OCI-LY1 (cell line): ENCODE data around the gene SEC16A.

ENCODE experiments used
- H2AFZ ChIP-seq: fragments of 200-600 bp; sonication (generic), shearing (Covaris generic); 2 replicates; pipeline ENCODE4 v1.6.0; 2014; ENCODE audit warnings: antibody characterized with exemption, mild to moderate bottlenecking, low read length
- H3F3A ChIP-seq: fragments of 200-600 bp; sonication (generic), shearing (Covaris generic); 2 replicates; pipeline ENCODE4 v1.6.0; 2014; ENCODE audit warnings: mild to moderate bottlenecking, antibody characterized with exemption, low read length, moderate library complexity; ENCODE audit not compliant: insufficient read depth
- H3K27ac ChIP-seq: fragments of 200-600 bp; sonication (generic); 2 replicates; pipeline ENCODE4 v1.5.1; 2014; ENCODE audit warnings: low read length, mixed run types, mild to moderate bottlenecking, low read depth; ENCODE audit not compliant: poor library complexity, severe bottlenecking
- H3K27me3 ChIP-seq: fragments of 200-600 bp; sonication (generic); 2 replicates; pipeline ENCODE4 v1.6.0; 2014; ENCODE audit warnings: antibody characterized with exemption, mild to moderate bottlenecking, low read length, moderate library complexity; ENCODE audit not compliant: insufficient read depth
- H3K36me3 ChIP-seq: fragments of 200-600 bp; sonication (generic); 2 replicates; pipeline ENCODE4 v1.6.1; 2014; ENCODE audit warnings: mild to moderate bottlenecking, antibody characterized with exemption, low read length, moderate library complexity, mixed read lengths; ENCODE audit not compliant: insufficient read depth
- H3K4me1 ChIP-seq: fragments of 200-600 bp; sonication (generic); 2 replicates; pipeline ENCODE4 v1.5.1; 2014; ENCODE audit warnings: mild to moderate bottlenecking, low read length, moderate library complexity; ENCODE audit not compliant: insufficient read depth, severe bottlenecking
- H3K4me2 ChIP-seq: fragments of 200-600 bp; sonication (generic), shearing (Covaris generic); 2 replicates; pipeline ENCODE4 v1.6.1; 2014; ENCODE audit warnings: low read length
- H3K4me3 ChIP-seq: fragments of 200-600 bp; sonication (generic); 2 replicates; pipeline ENCODE4 v1.5.1; 2014; ENCODE audit warnings: low read length, low read depth, mild to moderate bottlenecking, mixed read lengths; ENCODE audit not compliant: poor library complexity, severe bottlenecking
- H3K79me2 ChIP-seq: fragments of 200-600 bp; shearing (Covaris generic); 2 replicates; pipeline ENCODE4 v1.6.1; 2016; ENCODE audit warnings: mixed run types, low read length, mixed read lengths; ENCODE audit not compliant: insufficient read depth
- H3K9ac ChIP-seq: fragments of 200-600 bp; sonication (generic), shearing (Covaris generic); 2 replicates; pipeline ENCODE4 v1.6.1; 2014; ENCODE audit warnings: mild to moderate bottlenecking, low read length, mixed read lengths
- H3K9me2 ChIP-seq: fragments of 200-600 bp; sonication (generic), shearing (Covaris generic); 2 replicates; pipeline ENCODE4 v1.6.1; 2014; ENCODE audit warnings: low read depth, mild to moderate bottlenecking, low read length, mixed read lengths
- H3K9me3 ChIP-seq: fragments of 200-600 bp; shearing (Covaris generic); 2 replicates; pipeline ENCODE4 v1.6.1; 2014; ENCODE audit warnings: low read length, mixed read lengths
- H4K20me1 ChIP-seq: fragments of 200-600 bp; sonication (generic), shearing (Covaris generic); 2 replicates; pipeline ENCODE4 v1.6.0; 2016; ENCODE audit warnings: mild to moderate bottlenecking, low read length; ENCODE audit not compliant: insufficient read depth
- CTCF ChIP-seq: fragments of 200-600 bp; sonication (generic), shearing (Covaris generic); IDR thresholded peaks from 2 replicates; pipeline ENCODE4 v1.5.1; 2017; ENCODE audit warnings: mild to moderate bottlenecking, antibody characterized with exemption, low read length, moderate library complexity, mixed read lengths
- EZH2 ChIP-seq: fragments of 200-600 bp; sonication (generic), shearing (Covaris generic); IDR thresholded peaks from 2 replicates; pipeline ENCODE4 v1.8.0; 2017; ENCODE audit warnings: borderline replicate concordance, mixed run types, mild to moderate bottlenecking, antibody characterized with exemption, low read length, moderate library complexity, mixed read lengths

The SEC16A gene

DNA sequence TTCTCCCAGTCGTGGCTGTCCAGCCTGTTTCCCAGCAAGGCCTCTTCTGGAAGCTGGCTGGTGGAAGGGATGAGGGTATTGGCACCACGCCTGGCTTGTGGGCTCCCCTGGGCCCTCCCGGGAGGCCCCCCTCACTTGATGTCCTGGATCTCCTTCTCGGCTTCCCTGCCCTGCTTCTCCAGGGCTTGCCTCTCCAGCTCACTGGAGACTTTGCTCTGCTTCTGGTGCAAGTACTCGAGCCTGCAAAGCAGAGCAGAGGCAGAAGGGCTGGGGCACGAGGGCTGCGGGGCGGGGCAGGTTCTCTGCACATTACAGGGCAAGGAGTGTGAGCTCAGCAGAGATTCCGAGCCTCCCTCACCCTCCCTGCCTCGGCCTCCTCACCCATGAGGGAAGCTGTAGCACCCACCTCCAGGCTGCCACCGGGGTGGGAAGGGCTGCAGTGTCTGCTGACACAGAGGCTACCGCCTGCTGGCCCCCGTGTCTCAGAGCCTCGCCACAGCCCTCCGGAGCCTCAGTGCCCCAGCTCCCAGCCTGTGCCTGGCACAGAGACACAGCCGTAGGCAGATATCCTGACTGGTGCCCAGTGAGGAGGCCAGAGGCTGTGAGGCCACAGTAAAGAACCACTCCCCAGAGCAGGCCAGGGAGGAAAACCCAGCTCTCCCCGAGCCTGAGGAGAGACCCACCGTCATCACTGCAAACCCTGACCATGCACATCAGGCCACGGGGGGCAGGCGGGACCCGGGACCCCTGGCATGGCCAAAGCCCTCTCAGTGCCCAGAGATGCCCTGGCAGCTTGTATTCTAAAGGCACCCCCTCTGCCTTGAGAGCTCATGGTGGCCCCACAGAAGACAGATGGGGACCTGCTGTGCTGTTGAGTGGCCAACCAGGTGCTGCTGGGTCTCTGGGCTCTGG lies 90.0 kb downstream of the SEC16A start:
- H3K36me3 ChIP-seq: peaks cover 87% of the 10 kb centered on the region
- TF ChIP-seq CTCF: no peak
- TF ChIP-seq EZH2: no peak
- no peak overlapping the region for H2AFZ ChIP-seq
- H3F3A ChIP-seq: no peaks in the 10 kb centered on the region
- H3K9me3 ChIP-seq: no peaks in the 10 kb centered on the region
- no peak overlapping the region for H3K4me3 ChIP-seq
- H3K4me2 ChIP-seq: no peak overlapping the region
- no peaks in the 10 kb centered on the region for H3K27me3 ChIP-seq
- H3K79me2 ChIP-seq: 0 out of 2 replicates have a peak, but pooled peaks cover under 1% of the 10 kb centered on the region
- H3K27ac ChIP-seq: no peak overlapping the region
- no peaks in the 10 kb centered on the region for H4K20me1 ChIP-seq
- no peaks in the 10 kb centered on the region for H3K4me1 ChIP-seq
- no peaks in the 10 kb centered on the region for H3K9me2 ChIP-seq
- H3K9ac ChIP-seq: no peak overlapping the region

- Histone ChIP-seq H3K9me3 (no peaks in the 10 kb centered on the region), H3K27me3 (no peaks in the 10 kb centered on the region), H3K9ac (no peak overlapping the region), H3K4me2 (no peak overlapping the region), H4K20me1 (no peaks in the 10 kb centered on the region), H3K9me2 (no peaks in the 10 kb centered on the region), H3K79me2 (no peaks in the 10 kb centered on the region), H3K36me3 (peaks cover 92% of the 10 kb centered on the region), H3F3A (no peaks in the 10 kb centered on the region), H2AFZ (no peak overlapping the region), H3K27ac (no peak overlapping the region), H3K4me1 (no peaks in the 10 kb centered on the region), H3K4me3 (no peak overlapping the region)
- TF ChIP-seq EZH2 (no peak), CTCF (no peak)
Observed at GRCh38 chr9:136391737-136392537, 90.9 kb downstream of the SEC16A start.
